Vagina (tissue), 2 donors: Measurements from ENCODE around the gene AKAP13.

Experiments
- POLR2A ChIP-seq, 2 donors: fragments of 450-650 bp; IDR thresholded peaks; one replicate each; pipeline ENCODE4 v1.6.1; 2017; ENCODE audit warnings: antibody characterized with exemption in 2 of 2, mild to moderate bottlenecking in 2 of 2, moderate library complexity in 2 of 2
- POLR2AphosphoS5 ChIP-seq, 2 donors: sonication (generic); formaldehyde crosslinking; IDR thresholded peaks; one replicate each; pipeline ENCODE4 v1.9.0; 2017; ENCODE audit warnings: antibody characterized with exemption in 2 of 2, mild to moderate bottlenecking in 2 of 2, low read depth in 1 of 2; ENCODE audit not compliant: insufficient read depth in 1 of 2
- TF ChIP-seq, protein P1 (sequence below), 3 experiments: fragments of 450-650 bp in 2 of 3; fragments of 200-600 bp in 1 of 3; sonication (generic) in 1 of 3; IDR thresholded peaks; one replicate each; pipeline ENCODE4 v1.5.1; 2017 to 2019; ENCODE audit warnings: antibody characterized with exemption in 3 of 3, mild to moderate bottlenecking in 2 of 3, moderate library complexity in 2 of 3

DNA sequence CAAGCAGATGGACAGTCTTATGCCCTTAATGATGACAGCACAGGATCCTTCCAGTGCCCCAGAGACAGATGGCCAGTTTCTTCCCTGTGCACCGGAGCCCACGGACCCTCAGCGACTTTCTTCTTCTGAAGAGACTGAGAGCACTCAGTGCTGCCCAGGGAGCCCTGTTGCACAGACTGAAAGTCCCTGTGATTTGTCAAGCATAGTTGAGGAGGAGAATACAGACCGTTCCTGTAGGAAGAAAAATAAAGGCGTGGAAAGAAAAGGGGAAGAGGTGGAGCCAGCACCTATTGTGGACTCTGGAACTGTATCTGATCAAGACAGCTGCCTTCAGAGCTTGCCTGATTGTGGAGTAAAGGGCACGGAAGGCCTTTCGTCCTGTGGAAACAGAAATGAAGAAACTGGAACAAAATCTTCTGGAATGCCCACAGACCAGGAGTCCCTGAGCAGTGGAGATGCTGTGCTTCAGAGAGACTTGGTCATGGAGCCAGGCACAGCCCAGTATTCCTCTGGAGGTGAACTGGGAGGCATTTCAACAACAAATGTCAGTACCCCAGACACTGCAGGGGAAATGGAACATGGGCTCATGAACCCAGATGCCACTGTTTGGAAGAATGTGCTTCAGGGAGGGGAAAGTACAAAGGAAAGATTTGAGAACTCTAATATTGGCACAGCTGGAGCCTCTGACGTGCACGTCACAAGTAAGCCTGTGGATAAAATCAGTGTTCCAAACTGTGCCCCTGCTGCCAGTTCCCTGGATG lies 198.7 kb downstream of the AKAP13 start:
- TF ChIP-seq, protein P1, sequence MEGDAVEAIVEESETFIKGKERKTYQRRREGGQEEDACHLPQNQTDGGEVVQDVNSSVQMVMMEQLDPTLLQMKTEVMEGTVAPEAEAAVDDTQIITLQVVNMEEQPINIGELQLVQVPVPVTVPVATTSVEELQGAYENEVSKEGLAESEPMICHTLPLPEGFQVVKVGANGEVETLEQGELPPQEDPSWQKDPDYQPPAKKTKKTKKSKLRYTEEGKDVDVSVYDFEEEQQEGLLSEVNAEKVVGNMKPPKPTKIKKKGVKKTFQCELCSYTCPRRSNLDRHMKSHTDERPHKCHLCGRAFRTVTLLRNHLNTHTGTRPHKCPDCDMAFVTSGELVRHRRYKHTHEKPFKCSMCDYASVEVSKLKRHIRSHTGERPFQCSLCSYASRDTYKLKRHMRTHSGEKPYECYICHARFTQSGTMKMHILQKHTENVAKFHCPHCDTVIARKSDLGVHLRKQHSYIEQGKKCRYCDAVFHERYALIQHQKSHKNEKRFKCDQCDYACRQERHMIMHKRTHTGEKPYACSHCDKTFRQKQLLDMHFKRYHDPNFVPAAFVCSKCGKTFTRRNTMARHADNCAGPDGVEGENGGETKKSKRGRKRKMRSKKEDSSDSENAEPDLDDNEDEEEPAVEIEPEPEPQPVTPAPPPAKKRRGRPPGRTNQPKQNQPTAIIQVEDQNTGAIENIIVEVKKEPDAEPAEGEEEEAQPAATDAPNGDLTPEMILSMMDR (IDR thresholded peaks at IDR 0.05): no peak
- TF ChIP-seq POLR2A (IDR thresholded peaks at IDR 0.05) (no peak), POLR2AphosphoS5 (IDR thresholded peaks at IDR 0.05; ENCODE audit: insufficient read depth in 1 of 2, low read depth in 1 of 2) (no peak)
